ENCODE data around the gene RER1.

RER1 gene, protein sequence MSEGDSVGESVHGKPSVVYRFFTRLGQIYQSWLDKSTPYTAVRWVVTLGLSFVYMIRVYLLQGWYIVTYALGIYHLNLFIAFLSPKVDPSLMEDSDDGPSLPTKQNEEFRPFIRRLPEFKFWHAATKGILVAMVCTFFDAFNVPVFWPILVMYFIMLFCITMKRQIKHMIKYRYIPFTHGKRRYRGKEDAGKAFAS

DNA sequence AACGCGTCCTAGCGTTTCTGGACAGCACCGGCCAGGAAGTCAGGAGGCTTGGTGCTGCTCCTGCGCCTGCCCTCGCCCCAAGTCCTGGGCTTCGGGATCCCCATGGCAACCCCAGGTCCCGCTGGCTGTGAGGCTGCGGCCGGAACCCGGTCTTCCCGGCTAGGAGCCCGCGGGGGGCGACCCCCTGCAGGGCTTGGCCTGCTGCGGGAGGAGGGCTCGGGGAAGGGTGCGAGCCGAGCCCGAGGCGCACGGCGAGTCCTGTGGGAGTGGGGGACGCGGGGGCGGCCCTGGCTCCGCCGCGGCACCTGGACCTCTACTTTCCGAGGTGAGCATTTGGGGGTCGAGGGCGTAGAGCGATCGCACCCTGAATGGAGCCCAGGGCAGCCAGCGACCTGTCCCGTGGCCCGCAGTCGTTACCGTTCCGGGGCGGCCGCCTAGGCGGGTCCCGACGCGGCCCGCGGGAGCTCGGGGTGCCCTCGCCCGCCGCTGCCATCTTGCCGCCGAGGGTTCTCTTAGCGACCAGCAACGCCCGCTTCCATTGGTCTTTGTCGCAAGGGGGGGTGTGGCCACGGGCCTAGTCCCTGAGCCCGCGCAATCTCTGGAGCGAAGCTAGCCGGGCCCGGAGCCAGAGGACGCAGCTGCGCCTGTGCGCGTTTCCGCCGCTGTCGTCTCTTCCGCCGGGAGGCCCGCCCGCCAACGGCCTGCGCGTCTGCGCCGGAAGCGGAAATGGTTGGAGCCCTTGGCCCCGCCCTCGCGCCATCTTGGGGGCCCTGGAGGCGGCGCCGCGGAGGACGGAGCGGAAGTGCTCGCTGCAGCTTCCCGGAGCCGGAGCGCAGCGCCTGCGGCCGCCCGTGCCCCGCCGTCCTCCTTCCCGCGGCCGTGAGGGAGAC, at the start of gene RER1, which contains the start of gene MORN1:
Gene RER1 (plus strand): TSS at position 801 of the 890 bp plus-strand sequence. CDS start 3,950 bp downstream, outside the sequence.
Gene MORN1 (minus strand): TSS at position 514 of the 890 bp plus-strand sequence. CDS start 21 bp downstream, at position 493.
- DNase-seq (ENCODE audit: low read depth in 2 of 2) = peak; percentile 93 to 97

DNA sequence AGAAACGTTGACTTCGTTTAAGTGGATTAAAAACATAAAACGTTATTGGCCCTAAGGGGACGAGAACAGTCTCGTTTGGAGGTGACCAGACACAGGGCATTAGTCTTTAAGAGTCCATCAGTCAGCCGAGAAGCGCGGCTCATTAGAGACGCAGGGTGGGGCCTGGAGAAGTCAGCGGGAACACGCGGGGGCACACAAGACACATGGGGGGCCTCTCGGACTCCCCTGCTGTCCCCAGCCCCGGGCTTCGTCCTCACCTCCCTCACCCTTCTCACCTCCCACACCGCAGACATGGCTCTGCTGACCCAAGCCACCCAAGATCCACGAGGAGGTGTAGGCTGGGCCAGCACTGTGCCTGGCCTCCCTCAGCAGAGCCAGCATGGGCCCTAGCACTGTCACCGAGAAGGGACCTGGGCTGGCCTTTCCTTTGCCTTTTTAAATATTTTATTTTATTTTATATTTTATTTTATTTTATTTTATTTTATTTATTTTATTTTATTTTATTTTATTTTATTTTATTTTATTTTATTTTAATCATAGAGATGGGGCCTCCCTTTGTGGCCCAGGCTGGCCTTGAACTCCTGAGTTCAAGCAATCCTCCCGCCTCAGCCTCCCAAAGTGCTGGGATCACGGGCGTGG, 49.1 kb upstream of the RER1 start:
- no peak for DNase-seq (ENCODE audit: low read depth in 2 of 2)

DNA sequence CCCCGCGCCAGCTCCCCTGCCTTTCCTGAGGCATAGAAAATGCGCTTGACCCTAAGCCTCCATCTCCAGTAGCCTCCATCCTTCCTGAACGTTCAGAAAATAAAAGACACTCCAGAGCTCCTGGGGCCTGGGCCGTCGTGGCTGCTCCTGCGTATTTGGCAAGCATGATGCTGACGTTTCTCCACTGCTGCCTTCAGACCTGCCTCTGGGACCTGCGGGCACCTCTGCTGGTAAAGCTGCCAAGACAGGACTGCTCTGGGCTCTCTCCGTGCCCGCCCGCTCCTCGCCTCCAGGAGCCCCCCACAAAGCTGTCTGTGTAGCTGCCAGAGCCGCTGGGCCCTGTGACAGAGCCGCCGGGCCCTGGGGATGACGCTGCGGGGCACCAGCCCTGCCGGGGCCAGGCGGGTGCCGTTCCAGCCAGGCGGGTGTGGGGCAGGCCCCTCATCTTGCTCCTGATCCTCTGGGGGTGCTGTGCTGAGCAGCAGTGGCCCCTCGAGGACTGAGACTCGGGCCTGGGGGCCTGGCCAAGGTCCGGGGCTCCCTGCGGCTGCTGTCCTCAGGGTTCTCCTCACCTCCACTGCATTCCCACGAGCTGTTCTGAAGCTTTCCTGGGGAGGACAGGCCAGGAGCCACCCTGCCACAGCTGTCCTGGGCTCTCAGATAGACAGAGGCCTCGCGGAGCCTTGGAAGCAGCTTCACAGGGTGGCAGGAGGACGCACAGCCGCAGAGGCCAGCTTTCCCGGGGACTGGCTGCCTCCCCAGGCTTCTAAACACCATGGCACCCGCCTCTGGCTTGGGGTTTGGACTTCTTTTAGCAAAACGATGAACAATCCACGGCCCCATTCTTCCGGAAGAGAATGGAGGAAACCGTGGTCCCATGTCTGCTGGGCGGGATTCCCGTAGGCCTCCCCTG, 48.4 kb upstream of the RER1 start:
- DNase-seq (ENCODE audit: low read depth in 2 of 2) = no peak

DNA sequence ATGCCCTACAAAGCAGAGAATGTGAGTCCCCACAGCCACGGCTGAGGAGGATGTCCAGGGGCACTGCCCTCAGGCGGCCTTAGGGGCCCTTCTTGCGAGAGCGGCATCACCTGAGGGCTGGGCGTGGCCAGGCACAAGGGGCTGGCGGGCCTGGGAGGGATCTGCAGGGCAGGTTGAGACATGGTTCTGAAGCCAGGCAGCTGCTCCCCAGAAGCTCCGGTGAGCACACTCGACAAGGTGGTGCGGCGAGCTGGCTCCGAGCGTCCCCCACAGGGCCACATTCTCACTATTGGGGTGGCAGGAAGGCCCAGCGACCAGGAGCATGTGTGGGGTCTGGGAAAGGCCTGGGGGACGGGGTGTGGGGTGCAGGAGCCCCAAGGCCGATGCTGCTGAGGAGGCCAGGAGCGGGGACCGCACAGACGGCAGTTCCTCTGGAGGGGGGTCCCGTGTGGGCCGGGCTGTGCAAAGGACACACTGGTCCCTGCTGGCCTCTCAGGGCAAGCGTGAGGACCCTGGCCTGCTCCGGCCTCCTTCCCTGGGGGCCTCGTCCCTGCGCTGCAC, 47.4 kb upstream of the RER1 start:
- DNase-seq (ENCODE audit: low read depth in 2 of 2) = no peak

DNA sequence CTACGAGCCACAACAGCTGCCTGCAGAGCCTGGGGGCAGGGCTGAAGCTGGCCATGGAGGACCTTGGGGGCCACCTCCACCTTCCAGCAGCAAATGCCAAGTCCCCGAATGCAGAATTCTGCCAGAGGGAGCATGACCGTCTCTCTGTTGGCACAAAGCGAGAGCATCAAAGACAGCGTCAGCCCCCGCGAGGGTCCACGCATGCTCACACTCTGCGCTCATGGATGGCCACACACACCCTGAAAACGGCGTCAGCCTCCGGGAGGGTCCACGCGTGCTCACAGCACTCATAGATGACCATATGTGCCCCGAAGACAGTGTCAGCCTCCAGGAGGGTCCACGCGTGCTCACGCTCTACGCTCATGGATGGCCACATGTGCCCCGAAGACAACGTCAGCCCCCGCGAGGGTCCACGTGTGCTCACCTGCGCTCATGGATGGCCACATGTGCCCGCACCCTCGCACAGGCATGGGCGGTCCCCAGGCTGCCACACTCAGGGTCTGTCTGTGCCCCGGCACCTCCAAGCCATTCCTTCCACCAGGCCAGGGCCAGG, 46.8 kb upstream of the RER1 start:
- no peak for DNase-seq (ENCODE audit: low read depth in 2 of 2)

DNA sequence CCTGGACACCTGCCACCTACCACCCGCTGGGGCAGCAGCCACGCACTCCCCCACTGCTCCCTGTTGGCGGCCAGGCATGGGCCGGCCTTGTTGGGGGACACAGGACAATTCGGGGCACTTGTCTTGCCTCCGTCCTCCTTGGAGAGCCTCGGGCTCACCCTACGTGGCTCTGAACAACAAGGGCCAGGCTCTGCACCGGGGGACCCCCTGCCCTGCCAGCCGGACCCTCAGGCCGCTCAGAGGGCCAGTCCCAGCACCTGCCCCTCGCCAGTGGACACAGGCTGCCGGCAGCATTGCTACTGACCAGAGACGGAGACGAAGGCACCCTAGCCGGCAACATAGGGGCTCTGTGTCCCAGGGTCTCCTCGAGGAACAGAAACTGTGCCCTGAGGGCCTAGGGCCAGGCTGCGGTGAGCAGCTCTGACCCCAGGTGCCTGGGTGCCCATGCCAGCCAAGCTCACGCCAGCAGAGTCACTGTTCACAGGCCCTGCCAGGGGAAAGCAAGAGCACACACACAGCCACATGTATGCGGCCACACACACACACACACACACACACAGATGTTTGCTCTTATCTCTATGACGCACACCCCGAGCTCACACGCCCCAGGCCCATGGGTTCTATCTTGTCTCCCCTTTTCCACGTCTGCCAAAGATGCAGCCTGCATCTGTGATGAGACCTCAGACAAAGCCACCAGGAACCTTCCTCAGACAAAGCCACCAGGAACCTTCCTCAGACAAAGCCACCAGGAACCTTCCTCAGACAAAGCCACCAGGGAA, 46.2 kb upstream of the RER1 start:
- no peak for DNase-seq (ENCODE audit: low read depth in 2 of 2)

DNA sequence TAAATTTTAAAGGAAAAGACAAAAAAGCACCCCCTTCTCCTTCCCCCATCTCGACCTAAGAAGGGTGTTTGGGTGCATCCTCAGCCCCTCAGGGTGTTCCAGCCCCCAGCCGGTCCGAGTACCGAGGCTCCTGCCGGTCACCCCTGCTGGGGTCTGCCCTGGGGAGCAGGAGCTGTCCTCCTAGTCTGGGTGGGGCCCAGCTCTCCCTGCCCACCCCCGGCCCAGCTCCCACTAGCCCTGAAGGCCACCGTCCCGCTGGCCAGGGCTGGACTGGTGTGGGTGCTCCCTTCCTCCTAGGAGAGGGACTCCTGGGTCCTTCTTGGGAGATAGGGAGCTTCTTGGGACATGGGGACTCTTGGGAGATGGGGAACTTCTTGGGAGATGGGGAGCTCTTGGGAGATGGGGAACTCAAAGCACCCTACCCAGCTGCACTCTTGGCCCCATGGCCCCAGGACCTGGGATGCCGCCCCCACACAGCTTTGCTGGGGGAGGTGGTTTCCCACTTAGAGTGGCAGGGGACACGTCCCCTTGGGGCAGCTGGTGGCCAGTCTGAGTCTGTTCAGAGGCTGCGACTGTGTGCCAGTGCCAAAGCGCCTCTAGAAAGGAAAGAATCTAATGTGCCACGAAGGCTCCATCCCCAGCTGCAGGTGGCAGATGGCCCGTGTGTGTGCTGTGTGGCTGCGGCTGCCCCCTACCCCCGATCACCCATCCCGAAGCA, 44.8 kb upstream of the RER1 start:
- no peak for DNase-seq (ENCODE audit: low read depth in 2 of 2)

DNA sequence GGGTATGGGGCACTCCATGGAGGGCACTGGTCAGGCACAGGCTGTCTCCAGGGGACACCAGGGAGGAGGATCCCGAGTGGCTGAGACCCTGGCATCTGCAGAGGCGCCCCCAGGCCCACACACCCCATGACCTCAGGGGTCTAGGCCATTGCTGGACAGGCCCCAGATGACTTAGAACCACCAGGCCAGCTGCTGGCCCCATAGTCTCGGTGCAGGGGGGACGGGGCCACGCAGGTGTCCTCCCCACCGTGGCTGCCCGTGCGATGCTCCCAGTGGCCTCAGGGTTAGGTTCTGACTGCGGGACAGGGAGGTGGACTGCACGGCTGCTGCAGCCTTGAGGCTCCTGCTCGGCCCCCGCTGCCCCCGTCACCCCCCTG, 44.2 kb upstream of the RER1 start:
- DNase-seq (ENCODE audit: low read depth in 2 of 2) = no peak

DNA sequence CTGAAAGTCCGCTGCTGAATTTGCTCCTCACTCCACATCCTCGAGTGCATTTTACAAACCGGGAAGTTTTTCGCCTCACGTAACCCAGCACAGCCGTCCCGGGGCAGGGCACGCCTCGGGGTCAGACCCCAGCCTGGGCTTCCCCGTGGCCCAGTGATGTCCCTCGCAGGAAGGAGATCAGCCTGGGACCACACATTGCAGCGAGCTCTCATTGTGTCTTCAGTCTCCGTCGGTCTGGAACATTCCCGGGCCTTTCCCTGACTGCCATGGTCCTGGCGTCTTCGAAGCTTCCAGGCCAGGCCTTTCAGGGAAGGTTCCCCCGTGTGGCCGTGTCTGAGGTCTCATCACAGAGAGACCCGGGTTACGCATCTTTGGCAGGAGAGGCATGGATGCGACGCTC, 43.7 kb upstream of the RER1 start:
- DNase-seq (ENCODE audit: low read depth in 2 of 2) = no peak

DNA sequence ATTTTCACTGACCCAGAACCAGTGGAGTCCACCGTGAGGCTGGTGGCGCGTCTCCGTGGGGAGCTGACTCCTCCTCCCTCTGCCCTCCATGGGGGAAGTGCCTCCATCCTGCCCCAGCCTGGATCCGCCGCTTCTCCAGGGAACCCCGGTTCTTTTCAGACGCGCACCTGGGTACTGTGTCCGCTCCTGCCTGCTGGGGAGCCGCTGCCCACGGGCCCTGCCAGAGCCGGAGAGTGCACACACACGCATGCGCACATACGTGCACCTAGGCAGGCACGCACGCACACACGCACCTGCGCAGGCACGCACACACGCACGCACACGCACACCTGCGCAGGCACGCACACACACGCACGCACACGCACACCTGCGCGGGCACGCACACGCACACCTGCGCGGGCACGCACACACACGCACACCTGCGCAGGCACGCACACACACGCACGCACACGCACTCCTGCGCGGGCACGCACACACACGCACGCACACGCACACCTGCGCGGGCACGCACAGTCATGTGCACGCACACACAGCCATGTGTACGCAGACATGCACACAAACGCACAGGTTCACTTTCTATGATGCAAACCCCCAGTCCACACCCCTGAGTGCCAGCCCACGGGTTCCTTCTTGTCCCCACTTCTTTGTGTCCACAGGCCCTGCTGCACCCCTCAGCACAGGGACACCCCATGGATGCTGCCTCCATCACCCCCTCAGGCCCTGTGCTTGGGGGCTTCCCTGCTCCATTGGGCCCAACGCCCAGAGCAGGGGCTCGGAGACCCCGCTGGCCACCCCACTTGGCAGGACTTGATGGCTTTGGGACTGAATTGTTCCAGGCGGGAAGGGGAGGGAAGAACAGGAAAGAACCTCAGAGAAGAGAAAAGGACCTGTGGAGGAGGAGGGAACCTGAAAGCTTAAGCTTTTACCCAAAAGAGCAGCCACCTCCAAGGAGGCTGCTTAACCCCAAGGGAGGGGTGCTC, 43.0 kb upstream of the RER1 start:
- no peak for DNase-seq (ENCODE audit: low read depth in 2 of 2)

DNA sequence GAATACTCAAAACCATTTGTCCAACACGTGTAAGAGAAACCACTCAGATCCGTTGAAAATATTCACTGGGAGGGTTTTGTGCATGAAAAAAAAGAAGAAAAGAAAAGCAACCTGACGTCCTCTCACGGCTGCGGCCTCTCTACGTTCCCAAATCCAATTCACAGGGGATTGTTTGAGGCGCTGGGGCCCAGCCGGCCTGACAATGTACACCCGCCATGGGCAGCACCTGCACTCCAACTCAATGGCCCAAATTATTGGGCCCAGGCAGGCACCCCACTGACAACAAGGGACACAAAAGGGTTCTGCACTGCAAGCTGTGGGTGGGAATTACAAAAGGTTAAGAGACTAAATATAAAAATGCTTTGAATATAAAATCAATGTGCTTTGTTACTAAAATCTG, 41.8 kb upstream of the RER1 start:
- DNase-seq (ENCODE audit: low read depth in 2 of 2) = no peak

DNA sequence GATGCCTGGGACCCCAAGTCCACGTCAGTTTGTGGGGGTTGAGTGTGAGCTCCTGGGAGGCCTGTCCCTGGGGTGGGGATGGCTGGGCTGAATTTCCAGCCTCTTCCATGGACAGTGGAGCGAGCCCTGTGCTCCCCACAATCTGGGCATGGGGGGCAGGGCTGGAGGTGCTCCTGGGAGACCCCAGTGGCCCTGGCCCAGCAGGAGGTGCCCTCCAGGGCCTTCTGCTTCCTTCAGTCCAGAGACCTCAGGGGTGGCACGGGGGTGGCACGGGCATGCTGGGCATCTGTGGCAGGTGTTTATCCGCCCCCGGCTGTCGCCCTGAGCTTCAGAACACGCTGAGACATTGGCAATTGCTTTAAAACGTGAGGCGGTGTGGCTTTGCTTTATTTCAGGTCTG, 41.1 kb upstream of the RER1 start:
- DNase-seq (ENCODE audit: low read depth in 2 of 2) = no peak

DNA sequence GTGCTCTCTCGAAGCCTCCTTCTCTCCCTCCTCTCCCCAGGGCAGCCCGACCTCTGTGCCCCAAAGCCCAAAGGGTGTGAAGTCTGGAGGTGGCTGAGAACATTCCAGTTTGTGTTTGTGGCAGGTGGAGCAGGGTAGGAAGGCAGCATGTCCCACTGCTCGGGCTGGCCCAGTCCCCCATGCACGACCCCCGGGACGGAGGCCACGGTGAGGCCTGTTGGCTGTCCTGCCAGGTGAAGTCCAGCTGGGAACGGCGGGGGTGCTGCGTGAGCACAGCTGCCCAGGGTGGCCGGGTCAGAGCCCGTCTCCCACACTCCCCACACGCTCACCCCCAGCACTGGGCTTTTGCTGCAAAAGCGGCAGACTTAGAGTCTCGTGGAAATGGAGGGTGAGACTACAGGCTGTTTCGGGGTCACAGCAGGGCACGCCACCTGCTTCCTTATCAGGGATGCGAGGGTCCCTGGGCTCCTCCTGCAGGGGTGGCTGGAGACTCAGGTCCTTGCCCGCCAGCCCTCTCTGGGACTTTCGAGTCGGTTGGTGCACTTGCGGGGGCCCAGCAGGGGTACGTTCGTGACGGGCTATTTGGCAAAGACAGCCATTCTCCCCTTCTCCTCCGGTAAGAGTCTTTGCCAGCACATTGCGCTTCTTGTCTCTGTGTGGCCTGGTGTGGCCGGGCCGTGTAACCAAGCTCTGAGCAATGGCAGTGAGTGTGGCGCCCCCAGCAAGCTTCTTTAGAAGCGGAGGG, 40.6 kb upstream of the RER1 start:
- no peak for DNase-seq (ENCODE audit: low read depth in 2 of 2)

DNA sequence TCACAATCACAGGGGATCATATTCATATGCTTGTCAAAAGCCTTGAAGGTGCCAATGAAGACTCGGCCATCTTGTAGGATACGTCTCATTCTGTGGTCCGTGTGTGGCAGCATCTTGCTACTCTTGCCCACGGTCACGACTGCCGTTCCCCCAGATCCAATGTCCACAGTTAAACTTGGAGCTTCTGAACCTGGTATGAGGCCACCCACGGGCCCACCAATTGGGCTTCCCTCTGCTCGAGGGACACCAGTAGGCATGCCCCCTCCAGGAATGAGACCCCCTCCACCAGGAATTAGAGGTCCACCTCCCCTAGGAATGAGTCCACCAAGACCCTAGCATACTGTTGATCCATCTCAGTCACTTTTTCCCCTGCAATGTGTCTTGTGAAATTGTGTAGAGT, 39.9 kb upstream of the RER1 start:
- DNase-seq (ENCODE audit: low read depth in 2 of 2) = no peak

DNA sequence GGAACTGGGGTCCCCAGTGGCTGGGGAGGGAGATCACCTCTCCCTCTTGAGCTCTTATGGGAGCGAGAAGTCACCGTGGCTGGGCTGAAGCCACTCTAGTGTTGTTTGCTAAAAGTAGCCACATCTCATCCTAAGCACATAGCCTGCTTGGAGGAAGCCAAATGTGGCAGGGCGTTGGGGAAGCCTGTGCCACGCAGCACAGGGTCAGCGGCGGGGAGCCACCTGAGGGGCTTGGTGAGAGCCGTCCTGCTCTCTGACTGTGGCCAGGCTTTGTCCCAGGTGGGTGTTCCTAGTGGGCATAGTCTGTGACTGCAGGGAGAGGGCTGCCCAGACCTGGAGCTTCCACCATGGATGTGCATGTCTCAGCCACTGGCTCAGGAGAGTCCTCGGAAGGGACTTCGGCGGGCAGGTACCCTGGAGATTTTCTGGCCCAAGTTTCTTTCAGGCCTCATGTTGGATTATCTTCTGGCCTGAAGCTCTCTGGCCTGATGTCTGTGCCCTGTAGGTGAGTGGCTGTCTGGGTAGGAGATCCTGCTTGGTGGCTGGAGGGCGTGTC, 39.2 kb upstream of the RER1 start:
- no peak for DNase-seq (ENCODE audit: low read depth in 2 of 2)

DNA sequence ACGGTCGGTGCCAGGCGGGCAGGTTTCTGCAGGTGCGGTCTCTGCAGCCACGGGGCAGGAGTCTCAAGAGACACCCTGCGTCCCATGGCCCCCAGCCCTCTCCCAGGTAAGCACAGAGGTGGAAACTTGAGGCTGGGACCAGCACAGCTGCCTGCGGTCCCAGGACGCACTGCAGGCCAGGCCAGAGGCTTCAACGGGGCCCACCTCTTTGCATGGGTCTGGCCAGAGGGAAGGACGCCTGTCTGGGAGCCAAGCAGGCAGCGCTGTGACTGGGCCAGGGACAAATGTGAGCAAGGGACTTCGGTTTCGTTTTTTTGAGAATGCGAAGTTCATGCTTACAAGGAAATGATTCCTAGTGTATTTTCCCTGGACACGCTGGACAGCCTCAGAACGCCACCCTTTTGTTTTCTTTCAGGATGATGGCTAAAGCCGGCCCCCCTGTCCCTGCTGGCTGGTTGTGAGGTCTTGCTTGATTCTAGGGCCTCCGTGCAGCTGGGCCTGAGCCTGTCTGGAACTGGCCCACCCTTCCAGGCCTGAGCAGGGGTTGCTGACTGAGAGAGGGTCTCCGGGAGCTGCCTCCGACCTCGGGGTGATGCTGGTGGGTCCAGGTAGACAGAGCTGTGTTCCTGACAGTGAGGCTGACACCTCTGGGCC, 38.6 kb upstream of the RER1 start:
- DNase-seq (ENCODE audit: low read depth in 2 of 2) = no peak
